Ovary (tissue), 9 donors: ENCODE measurements around the gene NLGN1. TPM values are rescaled to one million over a fixed set of nuclear protein-coding genes. Genes with fewer than 3 reads are reported as not detected.

Experiments
- DNase-seq, 5 donors: peaks; one replicate each; pipeline ENCODE4 v3.0.0-alpha.2; 2019 to 2020
- H3K27ac ChIP-seq, 2 donors: fragments of 200-600 bp; one replicate each; pipeline versions ENCODE4 v1.5.1 to v1.8.0; 2019 to 2022
- H3K27me3 ChIP-seq: fragments of 200-600 bp; one replicate; pipeline ENCODE4 v1.8.0; 2022
- H3K36me3 ChIP-seq: fragments of 200-600 bp; sonication (generic); one replicate; pipeline ENCODE4 v1.5.1; 2019
- H3K4me1 ChIP-seq: one replicate; pipeline ENCODE4 v1.8.1; 2013; ENCODE audit warnings: mild to moderate bottlenecking, moderate library complexity; ENCODE audit not compliant: insufficient read depth
- H3K4me3 ChIP-seq: fragments of 200-600 bp; sonication (generic); one replicate; pipeline ENCODE4 v1.5.1; 2017
- H3K9me3 ChIP-seq, 2 donors: fragments of 200-600 bp in 1 of 2; sonication (generic) in 1 of 2; one replicate each; pipeline versions ENCODE4 v1.5.1 to v1.8.1; 2013 to 2019; ENCODE audit warnings: mild to moderate bottlenecking in 1 of 2, moderate library complexity in 1 of 2
- CTCF ChIP-seq, 3 donors: fragments of 450-650 bp in 2 of 3; fragments of 200-600 bp in 1 of 3; IDR thresholded peaks; one replicate each; pipeline versions ENCODE4 v1.5.1 to v1.8.0; 2016 to 2022; ENCODE audit warnings: antibody characterized with exemption in 3 of 3, mild to moderate bottlenecking in 1 of 3
- EP300 ChIP-seq: sonication (generic); formaldehyde crosslinking; IDR thresholded peaks from one replicate; pipeline ENCODE4 v1.6.1; 2017; ENCODE audit warnings: antibody characterized with exemption
- POLR2A ChIP-seq: fragments of 450-650 bp; IDR thresholded peaks from one replicate; pipeline ENCODE4 v1.6.1; 2017; ENCODE audit warnings: antibody characterized with exemption, mild to moderate bottlenecking, moderate library complexity
- WGBS, 3 donors: extraction: QIAGEN DNeasy Blood & Tissue Kit in 1 of 3; methylation state at CpG; one replicate each; pipeline versions ENCODE4 v1.1.5 to v1.1.7; 2013 to 2017; 5-methylcytosine and 5-hydroxymethylcytosine counted together
- intact Hi-C, 4 donors: fragments of 100-400 bp; cut with DNase I; formaldehyde crosslinking; loops; one replicate each; pipeline versions ENCODE4 v1.11.0 to v1.15.1; 2022 to 2023
- polyA plus RNA-seq, 2 donors: library from polyadenylated mRNA; stranded (reverse); fragments of 200-250 nt in 1 of 2; fragments of 350-450 nt in 1 of 2; fragmentation: Illumina TruSeq in 1 of 2; extraction: RNeasy Lipid Tissue Mini Kit (QIAGEN cat#74804) in 1 of 2; gene quantifications; one replicate each; pipeline ENCODE4 v1.2.3, GENCODE V29; 2013 to 2014
- total RNA-seq, 7 donors: library from RNA; depleted of rRNA in 2 of 7; stranded (reverse); fragments of >200 nt in 2 of 7; fragmentation: NEBNext Ultra II Directional in 3 of 7; extraction: Animal tissue kit (Norgen Biotek cat#: 25700) in 3 of 7; gene quantifications; one replicate each; pipeline versions ENCODE4 v1.1.0 to v1.2.4, GENCODE V29; 2016 to 2023
- donor health status: DM: no; HTN: no; CAD: no; lungs with moderate emphysema.
- donor health status: DM: no; HTN: no; CAD: no.
- donor health status: Bipolar disorder and iron deficiency.
- donor health status: DM: yes; HTN: yes; CAD: no.
- donor health status: DM: no; HTN: no; CAD: no.
- donor health status: DM: yes; HTN: yes; CAD: no.

Gene NLGN1
- total and polyA plus RNA-seq, 9 donors, result 1.2 to 7.7 (median 4.6) TPM

- intact Hi-C loops, result no loop called here
- Histone ChIP-seq H3K36me3 (no peaks in the 10 kb centered on the region), H3K4me1 (no peaks in the 10 kb centered on the region), H3K27ac (no peak overlapping the region), H3K9me3 (no peaks in the 10 kb centered on the region), H3K27me3 (no peaks in the 10 kb centered on the region), H3K4me3 (no peak overlapping the region)
- no peak for DNase-seq
- TF ChIP-seq CTCF (IDR thresholded peaks at IDR 0.05) (no peak), EP300 (no peak), POLR2A (no peak)
These were observed 897.1 kb downstream of the NLGN1 start for GRCh38 chr3:174294616-174295015.

DNA sequence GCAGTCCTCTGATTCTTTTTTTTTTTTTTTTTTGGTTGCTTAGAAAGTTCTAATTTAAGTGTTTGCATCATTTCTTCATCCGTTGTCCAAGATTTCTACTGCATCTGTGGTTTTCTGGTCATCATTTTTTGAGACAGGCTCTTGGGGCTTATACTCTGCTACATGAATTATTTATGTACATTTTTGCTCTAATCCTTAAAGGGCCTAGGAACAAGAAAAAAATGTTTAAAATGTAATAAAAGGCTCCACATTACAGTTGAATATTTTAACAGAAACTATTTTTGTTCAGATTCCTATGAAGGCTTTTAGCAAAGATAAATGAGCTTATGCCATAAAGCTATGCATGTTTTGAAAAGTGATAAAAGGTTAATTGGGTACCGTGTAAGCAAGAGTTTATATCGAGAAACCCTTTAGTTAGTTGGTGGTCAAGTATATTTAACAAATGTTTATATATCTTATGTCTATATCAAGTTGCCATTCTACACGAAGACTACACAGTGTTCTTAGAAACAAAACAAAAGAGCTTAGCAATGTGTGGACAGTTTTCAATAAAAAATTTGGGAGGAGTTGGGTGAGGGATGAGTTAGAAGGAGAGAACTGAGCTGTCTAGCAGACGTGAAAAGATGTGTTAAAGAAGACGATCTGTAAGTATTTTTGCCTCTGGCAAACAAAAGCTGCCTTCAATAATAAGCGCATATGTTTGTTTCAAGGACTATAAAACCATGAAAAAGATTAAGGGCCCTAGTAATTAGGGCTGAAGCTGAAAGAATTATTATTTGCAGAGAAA is 898.0 kb downstream of the NLGN1 start:
- TF ChIP-seq POLR2A (no peak), EP300 (no peak)
- no peaks in the 10 kb centered on the region for H3K4me1 ChIP-seq
- H3K27ac ChIP-seq, result no peak overlapping the region
- intact Hi-C loops, result no loop called here
- 16 to 17% (median 16%) methylated on average over 7 of the region's 7 CpGs for WGBS, 3 donors
- DNase-seq, result no peak
- no peak overlapping the region for H3K4me3 ChIP-seq
- no peaks in the 10 kb centered on the region for H3K27me3 ChIP-seq
- no peaks in the 10 kb centered on the region for H3K9me3 ChIP-seq
- no peaks in the 10 kb centered on the region for H3K36me3 ChIP-seq

GRCh38 chr3:174302746-174303315 is 905.3 kb downstream of the NLGN1 start:
- TF ChIP-seq POLR2A, result no peak
- TF ChIP-seq CTCF (IDR thresholded peaks at IDR 0.05), result no peak
- TF ChIP-seq EP300, result no peak
- Histone ChIP-seq H3K27me3 (no peaks in the 10 kb centered on the region), H3K4me1 (no peaks in the 10 kb centered on the region), H3K27ac (no peak overlapping the region), H3K36me3 (no peaks in the 10 kb centered on the region), H3K9me3 (no peaks in the 10 kb centered on the region), H3K4me3 (no peak overlapping the region)
- intact Hi-C loops, result no loop called here
- WGBS, 3 donors, result 93 to 100% (median 98%) methylated on average over 1 of the region's 1 CpG
- no peak for DNase-seq

GRCh38 chr3:174303907-174304560 is 906.5 kb downstream of the NLGN1 start:
- intact Hi-C loops, result no loop called here
- no peaks in the 10 kb centered on the region for H3K9me3 ChIP-seq
- no peak overlapping the region for H3K27ac ChIP-seq
- no peaks in the 10 kb centered on the region for H3K27me3 ChIP-seq
- WGBS, 3 donors, result 34 to 45% (median 41%) methylated on average over 2 of the region's 2 CpGs
- H3K4me1 ChIP-seq, result no peaks in the 10 kb centered on the region
- H3K36me3 ChIP-seq, result no peaks in the 10 kb centered on the region
- TF ChIP-seq CTCF (IDR thresholded peaks at IDR 0.05), result no peak
- TF ChIP-seq POLR2A, result no peak
- no peak overlapping the region for H3K4me3 ChIP-seq
- no peak for DNase-seq

GRCh38 chr3:174308736-174309135 is 911.2 kb downstream of the NLGN1 start:
- no peaks in the 10 kb centered on the region for H3K27me3 ChIP-seq
- H3K4me3 ChIP-seq, result no peak overlapping the region
- intact Hi-C loops, result no loop called here
- DNase-seq, result no peak
- no peaks in the 10 kb centered on the region for H3K36me3 ChIP-seq
- WGBS, 3 donors, result 86 to 97% (median 93%) methylated on average over 1 of the region's 1 CpG
- TF ChIP-seq CTCF (IDR thresholded peaks at IDR 0.05), result no peak
- TF ChIP-seq POLR2A, result no peak
- no peak for TF ChIP-seq EP300
- H3K4me1 ChIP-seq, result no peaks in the 10 kb centered on the region
- H3K9me3 ChIP-seq, result no peaks in the 10 kb centered on the region
- H3K27ac ChIP-seq, result no peak overlapping the region
